HG02610 (cell line): ENCODE data around the gene ADAR.

Source experiments
- ATAC-seq: cut with Tn5 transposase; IDR thresholded peaks from one replicate; pipeline ENCODE4 v1.9.1; 2021; ENCODE audit warnings: mild to moderate bottlenecking, moderate library complexity; ENCODE audit not compliant: unreplicated experiment

Gene ADAR

DNA sequence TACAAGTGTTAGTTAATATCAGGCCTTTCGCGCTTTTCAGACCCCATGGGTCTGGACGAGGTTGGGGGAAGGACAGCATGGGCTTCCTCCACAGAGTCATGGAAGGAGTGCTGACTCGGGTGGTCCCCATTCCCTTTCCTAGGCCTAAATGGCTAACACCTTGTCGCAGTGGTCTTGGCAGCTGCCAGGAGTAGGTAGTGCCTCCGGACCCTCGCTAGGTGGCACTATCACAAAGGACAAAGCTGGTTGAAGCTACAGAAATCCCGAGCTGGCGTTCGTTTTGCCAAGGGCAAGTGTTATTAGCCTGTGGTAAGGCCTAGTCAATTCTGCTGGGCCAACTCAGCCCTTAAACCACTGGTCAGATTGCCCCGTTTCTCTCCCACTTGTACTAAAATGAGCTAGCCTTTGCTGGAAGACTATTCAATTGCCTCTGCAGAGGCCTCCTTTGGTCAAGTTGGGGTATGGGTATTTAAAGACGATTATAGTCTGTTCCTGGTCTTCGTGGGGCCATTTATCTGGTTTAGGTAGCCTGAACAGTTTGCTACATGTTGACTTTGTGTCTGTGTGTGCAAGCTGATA lies 48.4 kb downstream of the ADAR start:
- ATAC-seq = peak; percentile 35

DNA sequence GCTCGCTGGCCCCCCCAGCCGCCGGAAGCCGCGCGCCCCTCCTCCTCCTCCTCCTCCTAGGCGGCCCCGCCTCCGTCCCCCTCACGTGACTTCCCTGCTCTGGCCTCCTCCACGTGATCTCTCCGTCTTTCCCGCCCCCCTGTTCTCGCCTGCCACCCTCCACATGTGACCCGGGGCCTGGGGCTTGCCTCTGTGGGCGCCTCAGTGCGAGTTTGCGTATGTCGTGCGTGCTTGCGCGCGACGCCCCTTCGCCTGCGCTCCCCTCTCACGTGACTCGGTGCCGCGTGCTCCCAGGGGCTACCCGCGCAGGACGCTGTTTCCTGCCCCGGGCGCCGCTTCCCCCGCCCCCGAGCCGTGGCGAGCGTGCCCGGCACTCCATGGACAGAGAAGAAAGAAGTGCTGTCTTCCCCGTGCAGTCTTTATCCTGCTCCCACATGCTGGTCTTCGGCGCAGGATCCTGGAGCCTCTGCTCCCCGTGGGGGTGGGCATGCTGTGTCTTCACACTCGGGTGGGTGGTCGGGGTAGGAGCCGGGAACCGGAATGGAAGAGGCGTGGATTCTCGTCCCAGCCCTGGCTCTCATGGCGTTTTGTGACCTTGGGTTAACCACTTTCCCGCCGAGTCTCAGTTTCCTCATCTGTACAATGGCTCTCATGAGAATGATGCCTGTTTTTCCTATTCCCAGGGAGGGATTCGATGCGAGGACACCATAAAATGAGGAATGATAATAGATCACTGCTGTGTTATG lies 49.1 kb downstream of the ADAR start:
- ATAC-seq = peak; percentile 89

- ATAC-seq = peak; percentile 8
These were observed 49.9 kb downstream of the ADAR start, which contains the start of gene UBE2Q1 for GRCh38 chr1:154557939-154558719. Gene UBE2Q1 (minus strand): TSS chr1:154558662. CDS start chr1:154558553, 109 bp downstream.

DNA sequence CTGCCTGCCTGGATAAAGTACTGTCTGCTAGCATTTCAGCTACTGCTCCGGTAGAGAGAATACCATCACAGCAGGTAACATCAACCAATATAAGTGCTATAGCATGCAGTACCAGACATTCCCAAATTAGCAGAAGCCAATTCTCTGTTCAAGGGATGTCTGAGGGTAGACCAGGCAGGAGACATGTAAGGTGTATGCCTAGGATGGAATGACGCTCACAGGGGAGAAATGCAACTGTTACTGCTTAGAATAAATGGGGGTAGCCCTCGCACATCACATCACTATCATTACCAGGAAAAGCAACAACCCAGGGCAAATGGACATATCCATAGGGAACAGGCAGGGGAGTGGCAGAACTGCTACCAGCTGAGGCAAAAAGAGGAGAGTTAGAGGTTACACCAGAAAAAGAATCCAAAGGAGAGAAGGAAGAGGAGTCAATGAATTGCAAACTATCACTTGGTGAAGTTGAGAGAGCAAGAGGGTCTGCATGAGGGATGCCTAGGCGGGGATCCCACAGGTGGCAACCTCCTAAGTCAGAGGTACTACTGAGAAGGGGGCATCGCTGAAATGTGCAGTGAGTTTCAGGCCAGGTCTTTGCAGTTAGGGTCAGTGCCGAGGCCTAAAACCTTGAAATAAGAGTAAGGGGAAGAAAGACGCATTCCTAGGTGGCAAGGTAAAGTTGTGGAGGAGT lies 50.6 kb downstream of the ADAR start:
- no peak for ATAC-seq

- ATAC-seq = no peak
These were observed 51.6 kb downstream of the ADAR start for GRCh38 chr1:154556422-154556821.

- no peak for ATAC-seq
These were observed 54.6 kb downstream of the ADAR start for GRCh38 chr1:154553056-154554030.

- no peak for ATAC-seq
These were observed 56.0 kb downstream of the ADAR start for GRCh38 chr1:154552036-154552435.

DNA sequence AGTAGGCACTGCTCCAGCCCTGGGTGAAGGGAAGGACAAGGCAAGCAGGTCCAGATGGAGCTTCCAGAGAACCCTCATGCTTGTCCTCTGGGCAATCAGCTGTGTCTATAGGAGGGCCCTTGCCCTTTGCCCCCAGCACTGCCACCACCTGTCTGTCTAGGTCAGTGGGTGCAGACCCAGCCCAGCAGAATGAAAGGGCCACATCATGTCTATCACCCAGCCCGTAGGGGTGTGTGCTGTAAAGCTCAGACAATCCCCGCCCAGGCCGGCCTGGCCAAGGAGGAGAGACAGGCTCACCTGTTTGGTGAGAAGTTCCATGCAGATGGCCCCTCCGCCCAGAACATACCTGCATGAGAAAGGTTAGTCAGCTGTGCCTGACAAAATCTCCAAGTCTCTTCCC lies 56.5 kb downstream of the ADAR start:
- ATAC-seq = no peak

DNA sequence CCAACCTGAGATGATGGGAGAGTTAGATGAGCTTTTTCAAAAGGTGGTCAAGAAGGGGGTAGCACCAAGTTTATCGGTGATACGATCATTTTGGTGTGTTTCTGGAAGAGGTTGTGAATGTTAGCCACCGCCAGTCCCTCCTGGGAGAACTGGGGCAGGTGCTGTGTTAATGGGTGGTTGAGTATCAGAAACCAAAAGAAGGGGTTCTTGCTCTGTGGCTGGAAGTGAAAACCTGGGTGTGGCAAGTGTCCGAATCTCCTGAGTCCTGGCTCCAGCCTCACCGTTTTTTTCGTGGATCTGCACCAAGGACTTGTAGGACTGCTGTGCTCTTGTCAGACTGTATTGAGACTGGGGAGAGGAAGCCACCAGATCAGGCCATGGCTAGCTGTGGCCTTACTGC lies 57.3 kb downstream of the ADAR start:
- ATAC-seq = no peak

GRCh38 chr1:154550070-154550469 lies 57.9 kb downstream of the ADAR start:
- no peak for ATAC-seq

GRCh38 chr1:154549202-154549770 lies 58.7 kb downstream of the ADAR start:
- no peak for ATAC-seq

- no peak for ATAC-seq
These were observed 60.0 kb downstream of the ADAR start for GRCh38 chr1:154548028-154548427.

DNA sequence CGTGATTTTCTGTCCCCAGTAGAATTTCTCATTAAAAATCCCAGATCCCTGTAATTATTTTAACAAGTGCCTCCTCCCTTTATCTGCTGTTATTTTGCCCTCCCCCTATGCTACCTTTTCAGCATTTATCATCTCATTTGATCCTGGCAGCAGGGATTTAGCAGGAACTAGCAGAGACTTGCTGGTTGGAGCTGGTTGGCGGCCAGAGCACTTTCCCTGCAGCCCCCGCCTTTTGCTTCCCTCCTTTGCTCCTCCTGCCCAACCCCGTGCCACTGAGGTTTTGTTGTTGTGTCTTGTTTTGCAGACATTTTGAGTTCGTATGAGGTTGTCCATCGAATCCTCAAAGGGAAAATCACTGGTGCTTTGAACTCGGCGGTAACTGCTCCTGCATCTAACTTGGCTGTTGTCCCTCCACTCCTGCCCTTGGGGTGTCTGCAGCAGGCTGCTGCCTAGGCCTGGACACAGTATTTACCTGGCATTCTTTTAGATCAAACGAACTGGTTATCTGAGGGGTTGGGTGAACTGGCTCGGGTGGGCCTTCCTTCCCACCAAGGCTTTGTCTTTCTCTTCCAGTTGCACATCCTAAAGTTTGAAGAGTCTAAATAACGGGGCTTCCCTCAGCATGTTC lies 60.8 kb downstream of the ADAR start:
- no peak for ATAC-seq

GRCh38 chr1:154546264-154547063 lies 61.5 kb downstream of the ADAR start:
- ATAC-seq = no peak

- no peak for ATAC-seq
These were observed 66.8 kb downstream of the ADAR start for GRCh38 chr1:154541231-154541630.

DNA sequence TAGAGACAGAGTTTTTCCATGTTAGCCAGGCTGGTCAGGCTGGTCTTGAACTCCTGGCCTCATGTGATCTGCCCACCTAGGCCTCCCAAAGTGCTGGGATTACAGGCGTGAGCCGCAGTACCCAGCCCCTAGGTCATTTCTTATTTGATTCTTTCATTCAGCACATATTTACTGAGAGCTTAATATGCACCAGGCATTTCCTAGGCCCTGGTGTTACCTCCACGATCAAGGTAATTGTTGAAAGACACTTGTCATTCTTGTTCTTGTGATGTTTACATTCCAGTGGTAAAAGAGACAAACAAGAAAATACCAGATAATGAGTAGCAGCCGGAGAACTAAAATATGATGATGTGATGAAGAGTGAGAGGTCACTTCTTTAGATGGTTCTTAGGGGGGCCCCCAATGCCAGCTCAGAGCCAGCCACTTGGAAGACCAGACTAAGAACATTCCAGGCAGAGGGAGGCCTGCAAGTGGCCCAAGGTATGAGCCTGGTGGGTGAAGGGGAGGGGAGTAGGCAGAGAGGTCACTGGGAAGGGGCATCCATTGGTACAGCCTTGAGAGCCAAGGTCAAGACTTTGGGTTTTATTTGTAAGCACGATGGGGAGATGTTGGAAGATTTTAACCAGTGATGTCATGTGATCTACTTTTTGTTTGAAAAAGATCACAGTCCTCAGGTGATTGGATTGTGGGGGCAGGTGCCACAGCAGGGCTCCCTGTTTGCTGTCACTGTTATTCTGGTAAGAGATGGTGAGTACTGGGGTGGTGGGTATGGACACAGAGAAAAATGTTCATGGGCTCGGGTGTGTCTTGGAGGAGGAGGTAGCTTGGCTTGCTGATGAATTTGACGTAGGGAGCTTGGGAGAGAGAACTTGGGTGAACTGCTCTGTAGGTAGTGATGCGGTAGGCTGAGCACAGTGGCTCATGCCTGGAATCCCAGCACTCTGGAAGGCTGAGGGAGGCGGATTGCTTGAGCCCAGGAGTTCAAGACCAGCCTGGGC lies 68.2 kb downstream of the ADAR start:
- ATAC-seq = no peak

DNA sequence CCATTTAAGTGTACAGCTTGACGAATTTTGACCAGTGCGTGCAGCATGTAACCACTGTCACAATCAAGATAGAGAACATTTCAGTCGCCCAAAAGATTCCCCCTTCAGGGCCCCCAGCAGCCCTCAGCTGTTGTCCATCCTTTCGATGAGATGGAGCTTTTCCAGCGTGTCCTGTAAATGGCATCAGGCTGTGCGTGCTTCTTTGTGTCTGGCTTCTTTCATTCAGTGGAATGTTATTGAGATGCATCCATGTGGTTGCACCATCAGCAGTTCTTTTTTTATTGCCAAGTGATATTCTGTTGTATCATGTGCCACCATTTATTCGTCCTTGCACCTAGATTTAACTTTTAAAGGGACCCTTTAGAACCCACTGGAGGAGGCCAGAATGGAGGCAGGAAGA lies 71.4 kb downstream of the ADAR start:
- ATAC-seq = no peak
